G401 (cell line): ENCODE measurements around the gene NACAD. TPM values are rescaled to one million over a fixed set of nuclear protein-coding genes. Genes with fewer than 3 reads are reported as not detected.
"Not testable (repeated sequence)": the region's sequence is repeated elsewhere in the genome, so short reads cannot be mapped to it uniquely, and the experiment has no call there.

ENCODE experiments used
- DNase-seq: peaks from one replicate; pipeline ENCODE4 v3.0.0-alpha.2; 2015; ENCODE audit warnings: low spot score
- in situ Hi-C: cut with HindIII; loops from 2 replicates; pipeline ENCODE4 v1.10.0; 2016; ENCODE audit warnings: low sequenced_read_pairs, mixed read lengths
- total RNA-seq: library from RNA; depleted of rRNA; stranded (reverse); fragments of >200 nt; shearing (Covaris generic); gene quantifications from 2 replicates; pipeline ENCODE4 v1.2.3, GENCODE V29; 2014

NACAD gene
- total RNA-seq, 1 experiment from 2014 or later = not detected

DNA sequence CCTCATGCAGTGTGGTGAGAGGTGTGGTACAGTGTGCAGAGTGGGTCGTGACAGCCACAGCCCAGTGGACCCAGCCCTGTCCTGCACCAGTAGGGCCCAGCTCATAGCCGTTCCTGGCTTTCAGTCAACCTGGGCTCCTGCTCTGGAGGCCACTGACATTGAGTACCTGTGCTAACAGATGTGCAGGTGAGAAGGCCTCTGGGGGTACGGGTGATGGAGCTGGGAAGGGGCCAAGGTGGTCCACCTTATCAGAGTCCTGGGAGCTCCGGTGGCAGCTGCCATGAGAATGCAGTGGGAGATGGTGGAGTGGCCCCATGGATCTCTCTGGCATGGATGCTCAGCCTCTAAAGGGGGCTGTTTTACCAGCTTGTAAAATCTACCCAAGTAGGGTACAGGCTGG lies 28.8 kb upstream of the NACAD start:
- in situ Hi-C loops = no loop called here
- DNase-seq = no peak

DNA sequence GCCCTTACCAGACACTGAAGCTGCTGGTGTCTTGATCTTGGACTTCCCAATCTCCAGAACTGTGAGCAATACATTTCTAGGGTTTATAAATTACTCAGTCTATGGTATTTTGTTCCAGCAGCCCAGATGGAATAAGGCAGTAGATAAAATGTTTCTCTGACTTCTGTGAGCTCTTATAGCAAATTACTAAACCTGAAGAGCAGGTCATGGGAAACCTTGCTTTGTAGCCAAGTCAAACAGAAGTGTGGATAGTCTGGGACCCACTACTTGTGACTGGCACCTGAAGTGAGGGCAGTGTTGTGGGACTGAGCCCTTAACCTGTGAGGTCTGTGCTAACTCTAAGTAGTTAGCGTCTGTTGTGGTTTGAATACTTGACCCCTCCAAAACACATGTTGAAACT lies 27.3 kb upstream of the NACAD start:
- in situ Hi-C loops = no loop called here
- DNase-seq = no peak

DNA sequence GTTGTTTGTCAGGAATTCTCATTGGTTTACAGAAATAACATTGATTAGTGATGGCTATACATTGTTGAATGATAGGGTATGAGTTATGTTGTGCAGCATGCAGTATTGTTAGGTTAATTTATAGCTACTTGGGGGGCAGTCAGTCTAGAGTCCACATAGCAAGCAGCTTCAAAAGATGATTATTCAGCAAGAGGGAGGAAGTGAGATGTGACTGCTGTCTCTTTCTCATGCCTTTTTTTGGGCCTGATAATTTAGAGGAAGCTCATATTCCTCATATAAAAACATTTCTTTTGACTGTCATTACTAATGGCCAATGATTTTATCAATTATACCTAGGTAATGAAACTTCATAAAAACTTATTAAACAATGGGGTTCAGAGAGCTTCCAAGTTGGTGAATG lies 26.2 kb upstream of the NACAD start:
- in situ Hi-C loops = no loop called here
- no peak for DNase-seq

DNA sequence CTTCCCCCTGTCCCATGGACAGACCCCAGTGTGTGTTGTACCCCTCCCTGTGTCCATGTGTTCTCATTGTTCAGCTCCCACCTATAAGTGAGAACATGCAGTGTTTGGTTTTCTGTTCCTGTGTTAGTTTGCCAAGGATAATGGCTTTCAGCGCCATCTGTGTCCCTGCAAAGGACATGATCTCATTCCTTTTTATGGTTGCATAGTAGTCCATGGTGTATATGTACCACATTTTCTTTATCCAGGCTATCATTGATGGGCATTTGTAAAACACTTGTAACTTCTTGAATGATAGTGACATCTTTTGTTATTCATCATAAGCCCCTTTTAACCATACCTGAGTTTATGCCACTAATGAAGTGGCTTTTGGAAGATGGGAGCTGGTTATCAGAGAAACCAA lies 25.5 kb upstream of the NACAD start:
- not testable (repeated sequence) for DNase-seq

DNA sequence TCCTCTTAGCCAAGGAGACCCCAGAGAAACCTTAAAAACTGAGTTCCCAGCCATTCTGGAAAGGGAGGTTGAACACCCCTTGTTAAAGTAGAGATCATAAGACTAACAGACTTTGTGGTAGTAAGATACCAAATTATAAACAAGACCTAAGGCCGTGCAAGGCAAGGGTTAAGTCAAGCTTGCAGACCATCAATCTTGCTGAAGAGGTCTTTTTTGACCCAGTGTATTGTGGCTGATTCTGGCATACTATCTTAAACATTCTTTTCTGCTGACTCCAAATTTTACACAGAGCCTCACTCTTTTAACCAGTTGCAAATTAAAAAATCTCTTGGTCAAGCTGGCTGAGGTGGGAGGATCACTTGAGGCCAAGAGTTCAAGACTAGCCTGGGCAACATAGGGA lies 23.9 kb upstream of the NACAD start:
- no peak for DNase-seq
- in situ Hi-C loops = no loop called here

More for the DNA sequence above, 25.5 kb upstream of the NACAD start:
- in situ Hi-C loops = not testable (repeated sequence)

DNA sequence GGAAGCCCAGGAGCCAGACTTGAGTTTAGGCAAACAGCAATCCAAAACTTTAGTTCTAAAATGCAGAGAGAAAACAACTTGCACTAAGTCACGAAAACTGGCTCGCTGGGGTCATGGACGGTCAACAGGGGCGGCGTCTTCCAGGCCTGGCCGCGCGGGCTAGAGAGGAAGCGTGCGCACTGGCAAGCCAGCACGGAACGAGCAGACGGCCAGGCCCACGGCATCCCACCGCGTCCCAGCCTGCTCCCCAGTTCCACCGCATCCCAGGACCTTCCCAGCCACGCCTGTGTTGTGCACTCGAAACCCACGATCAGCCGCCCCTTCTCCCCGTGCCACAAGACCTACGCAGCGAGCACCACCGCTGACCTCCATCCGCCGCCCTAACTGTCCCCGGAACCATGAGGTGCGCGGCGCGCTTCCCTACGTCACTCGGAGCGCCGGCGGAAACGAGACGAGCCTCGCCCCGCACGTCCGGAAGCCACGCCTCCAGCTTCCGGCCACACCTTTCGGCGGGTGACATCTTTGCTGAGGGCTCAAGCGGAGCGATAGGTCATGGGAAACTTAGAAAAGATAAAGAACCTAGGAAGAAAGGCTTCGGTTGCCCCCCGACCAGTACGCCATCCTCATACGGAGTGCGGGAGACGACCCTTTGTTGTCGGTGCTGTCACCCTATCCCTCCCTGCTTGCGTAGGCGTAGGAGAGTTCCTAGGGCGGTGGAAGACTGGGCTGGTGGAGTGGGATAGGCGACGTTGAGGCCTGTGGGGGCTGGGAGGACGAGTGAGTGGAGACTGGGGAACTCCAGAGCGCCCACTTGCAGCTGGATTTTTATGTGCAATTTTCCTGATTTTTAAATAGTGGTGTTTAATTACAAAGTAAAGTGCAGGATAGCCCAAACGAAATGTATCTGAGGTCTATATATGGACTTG lies 22.8 kb upstream of the NACAD start, which contains the start of gene TBRG4:
Gene TBRG4, minus strand, starts transcription at position 400 of the 926 bp plus-strand sequence. CDS start 2,460 bp downstream, outside the sequence.
- in situ Hi-C loops = no loop called here
- DNase-seq = peak; percentile 93

DNA sequence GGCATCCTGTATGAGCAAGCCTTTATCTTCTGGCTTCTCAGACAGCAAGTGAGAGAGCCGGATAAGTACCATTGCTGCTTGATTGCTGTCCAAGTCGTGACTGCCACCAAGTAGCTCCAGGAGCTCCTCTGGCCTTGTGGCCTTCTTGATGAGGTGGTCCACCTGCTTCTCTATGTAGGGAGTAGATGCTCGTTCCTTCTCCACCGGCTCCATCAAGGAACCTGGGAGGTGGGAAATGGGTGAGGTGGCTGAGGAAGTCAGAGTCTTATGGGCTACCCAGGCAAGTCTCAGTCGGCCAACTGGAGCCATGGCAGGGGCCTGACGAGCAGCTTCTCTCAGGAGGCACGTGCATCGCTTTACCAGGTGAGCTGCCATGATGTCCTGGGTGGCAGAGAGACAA lies 20.1 kb upstream of the NACAD start:
- in situ Hi-C loops = no loop called here

DNA sequence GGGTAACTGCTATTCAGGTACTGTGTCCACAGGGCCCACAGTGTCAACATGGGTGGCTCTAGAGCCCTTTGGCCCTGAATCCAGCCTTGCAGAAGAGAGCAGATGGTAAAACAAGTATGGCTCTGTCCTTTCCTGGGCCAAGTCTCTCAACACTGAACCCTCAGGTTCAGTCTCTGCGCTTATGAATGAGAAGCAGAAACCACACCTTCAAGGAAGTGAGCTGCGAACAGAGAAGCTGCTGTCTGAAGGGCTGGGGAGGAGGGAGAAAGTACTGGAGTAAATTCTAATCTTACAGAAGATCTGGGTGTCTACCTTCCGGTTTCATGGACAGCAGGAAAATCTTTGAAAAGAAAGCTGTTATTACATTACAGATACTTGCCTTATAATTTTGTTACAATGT lies 18.6 kb upstream of the NACAD start:
- in situ Hi-C loops = no loop called here
- DNase-seq = no peak

More for the DNA sequence above, 20.1 kb upstream of the NACAD start:
- no peak for DNase-seq

DNA sequence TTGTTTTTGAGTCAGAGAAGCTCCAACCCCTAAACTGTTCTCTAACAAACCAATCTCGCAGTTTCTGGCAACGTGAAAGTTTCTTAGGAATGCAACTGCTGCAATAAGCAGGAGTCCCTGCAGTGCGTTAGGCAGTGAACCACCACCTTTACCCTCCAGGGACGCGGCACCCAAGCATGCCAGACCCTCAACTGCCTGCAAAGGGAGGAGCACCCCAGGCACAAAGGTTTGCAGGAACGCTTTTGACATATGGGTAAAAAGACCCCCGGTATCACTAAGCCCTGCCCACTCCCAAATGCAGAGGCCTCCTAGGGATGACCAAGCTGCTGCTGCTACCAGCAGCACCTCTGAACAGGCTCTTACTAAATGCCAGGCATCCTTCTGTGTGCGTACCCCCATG lies 18.1 kb upstream of the NACAD start:
- DNase-seq = no peak
- in situ Hi-C loops = no loop called here

DNA sequence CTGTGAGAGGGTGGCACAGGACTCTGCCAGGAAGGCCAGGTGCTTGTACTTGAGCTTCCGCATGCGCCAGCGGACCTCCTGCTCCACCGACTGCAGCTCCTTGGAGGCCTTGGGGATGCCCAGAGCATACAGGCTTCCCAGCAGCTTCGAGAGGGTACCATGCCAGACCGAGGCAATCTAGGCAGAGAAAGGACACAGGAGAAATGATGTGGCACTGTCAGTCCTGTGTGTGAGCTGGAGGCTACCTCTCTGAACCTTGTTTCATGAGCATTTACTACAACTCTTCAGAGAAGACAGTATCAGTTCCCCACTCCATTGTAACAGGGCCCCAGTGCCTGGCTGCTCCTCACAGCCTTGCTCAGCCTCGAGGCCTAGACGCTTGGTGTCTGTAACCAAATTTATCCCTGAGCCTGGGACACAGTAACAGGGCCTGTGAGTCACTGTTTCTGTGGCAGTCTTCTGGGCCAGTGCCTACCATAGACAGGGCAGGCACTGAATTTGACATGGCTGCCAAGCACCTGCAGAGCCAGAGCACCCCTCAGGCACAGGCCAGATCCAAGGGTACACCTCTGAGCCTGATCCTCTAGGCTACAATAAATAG lies 16.9 kb upstream of the NACAD start:
- in situ Hi-C loops = no loop called here
- no peak for DNase-seq

DNA sequence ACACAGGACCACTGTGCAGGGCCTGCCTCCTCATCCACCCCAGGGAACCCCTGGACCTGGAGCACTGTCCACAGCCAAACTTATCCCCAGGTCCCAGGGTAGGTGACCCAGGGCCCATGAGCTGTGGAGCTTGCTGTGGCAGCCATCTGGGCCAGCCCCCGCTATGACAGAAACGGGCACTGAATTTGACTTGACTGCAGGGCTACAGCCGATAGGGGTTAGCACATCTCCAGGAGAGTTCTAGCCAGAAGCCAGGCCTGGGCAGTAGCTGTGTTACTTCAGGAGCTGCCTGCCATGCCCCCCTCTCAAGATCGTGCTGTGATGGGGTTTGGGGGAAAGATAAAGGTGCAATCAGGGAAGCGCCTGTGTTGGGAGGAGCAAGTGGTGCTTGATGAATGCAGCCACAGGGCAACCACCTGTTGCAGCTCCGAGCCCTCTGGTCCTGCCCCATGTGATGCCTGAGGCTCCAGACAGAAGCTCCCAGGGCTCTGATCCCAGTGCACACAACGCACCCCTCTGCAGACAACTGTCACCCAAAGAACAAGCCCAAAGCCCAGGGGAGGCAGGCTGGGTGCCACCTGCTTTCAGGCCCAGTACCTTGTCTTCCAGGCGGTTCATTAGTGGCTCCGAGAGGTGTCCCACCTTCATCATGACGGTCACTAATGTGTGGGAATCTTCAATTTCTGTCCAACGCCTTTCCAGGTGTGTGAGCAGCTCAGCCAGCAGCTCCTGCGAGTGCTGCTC lies 16.2 kb upstream of the NACAD start:
- in situ Hi-C loops = no loop called here
- DNase-seq = no peak

DNA sequence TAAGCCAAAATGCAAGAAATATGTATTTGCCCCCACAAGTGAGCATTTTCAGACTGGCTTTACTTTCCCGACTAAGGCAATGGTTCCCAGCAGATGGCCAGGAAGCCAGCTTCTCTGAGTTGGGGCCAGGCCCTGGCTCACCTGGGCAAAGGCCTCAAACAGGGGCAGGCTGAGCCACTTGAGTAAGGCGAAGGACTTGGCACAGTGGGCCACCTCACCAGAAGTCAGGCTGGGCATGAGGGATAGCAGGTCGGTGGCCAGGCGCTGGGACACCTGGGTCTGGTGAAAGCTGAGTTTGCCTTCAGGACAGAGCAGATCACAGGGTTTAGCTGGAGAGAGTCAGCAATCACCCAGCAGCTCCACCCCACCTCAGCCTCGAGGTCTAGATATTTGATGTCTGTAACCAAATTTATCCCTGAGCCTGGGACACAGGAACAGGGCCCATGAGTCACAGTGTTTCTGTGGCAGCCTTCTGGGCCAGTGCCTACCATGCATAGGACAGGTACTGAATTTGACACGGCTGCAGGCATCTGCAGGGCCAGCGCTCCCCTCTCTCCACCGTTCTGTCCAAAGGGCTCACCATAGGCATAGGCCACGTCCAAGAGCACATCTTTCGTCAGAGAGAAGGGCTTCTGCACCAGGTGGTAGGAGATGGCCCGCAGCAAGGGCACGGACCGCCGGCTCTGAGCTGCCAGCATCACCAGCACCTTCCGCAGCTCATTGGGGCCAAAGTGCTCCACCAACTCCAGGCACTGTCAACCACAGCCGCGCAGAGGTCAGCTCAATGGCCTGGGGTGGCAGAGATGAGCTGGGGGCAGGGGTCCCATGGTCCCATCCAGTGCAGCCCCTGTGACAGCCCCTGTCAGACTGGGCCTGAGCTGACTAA lies 15.4 kb upstream of the NACAD start:
- DNase-seq = no peak
- in situ Hi-C loops = no loop called here

DNA sequence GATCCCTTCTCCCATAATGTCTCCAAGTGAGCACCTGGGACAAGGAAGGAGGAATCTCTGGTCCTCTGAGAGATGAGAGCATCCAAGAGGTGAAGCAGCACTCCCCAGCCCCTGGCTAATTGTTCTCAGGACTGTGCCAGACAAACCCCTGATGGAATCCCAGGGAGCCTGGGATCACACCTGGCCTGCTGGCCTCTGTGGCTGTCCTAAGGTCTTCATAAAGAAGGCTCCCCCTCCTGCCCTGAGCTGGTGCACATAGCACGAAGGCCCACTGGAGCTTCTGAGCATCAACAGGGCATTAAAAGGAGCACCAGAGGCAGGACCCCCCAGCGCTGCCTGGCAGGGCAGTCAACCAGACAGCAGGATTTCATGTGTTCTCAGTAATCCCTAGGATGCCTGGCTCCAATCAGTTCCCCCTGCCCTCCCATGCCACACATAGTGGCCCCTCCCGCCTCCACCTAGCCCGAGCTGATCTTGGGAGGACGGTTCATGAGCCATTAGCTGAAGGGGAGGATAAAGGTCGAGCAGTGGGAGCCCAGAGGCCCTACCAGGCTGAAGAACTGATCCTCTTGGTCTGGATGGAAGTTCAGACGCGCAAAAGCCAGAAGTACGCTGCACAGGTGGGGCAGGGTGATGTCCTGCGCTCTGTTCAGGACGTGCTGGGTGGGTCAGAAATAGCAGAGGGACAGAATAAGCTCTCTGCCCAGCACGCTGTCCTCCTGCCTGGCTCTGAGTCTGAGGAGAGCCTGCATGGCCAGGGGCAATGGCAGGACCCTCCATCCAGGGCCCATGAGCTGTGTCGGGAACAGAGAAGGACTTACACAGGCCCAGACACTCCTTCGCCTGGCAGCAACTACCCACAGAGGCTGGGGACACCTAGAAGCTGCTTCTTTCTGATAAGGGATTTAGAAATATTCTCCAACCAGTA lies 14.3 kb upstream of the NACAD start:
- in situ Hi-C loops = no loop called here
- no peak for DNase-seq

DNA sequence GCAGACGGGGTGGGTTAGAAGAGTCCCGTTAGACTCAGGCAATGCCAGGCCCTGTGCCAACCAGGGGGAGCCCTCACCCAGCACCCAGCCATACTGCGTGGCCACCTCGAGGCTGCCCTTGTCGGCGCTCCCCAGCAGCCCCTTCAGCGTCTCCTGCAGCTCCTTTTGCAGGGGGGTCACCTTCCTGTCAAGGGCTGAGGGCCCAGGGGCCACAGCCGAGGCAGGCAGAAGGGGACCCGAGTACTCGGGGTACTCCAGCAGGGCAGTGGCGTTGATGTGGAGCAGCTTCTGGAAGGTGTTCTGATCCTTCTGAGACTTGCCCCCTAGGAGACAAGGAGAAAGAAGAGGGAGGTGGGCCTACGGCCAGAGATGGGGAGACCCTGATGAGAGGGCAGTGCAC lies 13.0 kb upstream of the NACAD start:
- in situ Hi-C loops = no loop called here
- no peak for DNase-seq

DNA sequence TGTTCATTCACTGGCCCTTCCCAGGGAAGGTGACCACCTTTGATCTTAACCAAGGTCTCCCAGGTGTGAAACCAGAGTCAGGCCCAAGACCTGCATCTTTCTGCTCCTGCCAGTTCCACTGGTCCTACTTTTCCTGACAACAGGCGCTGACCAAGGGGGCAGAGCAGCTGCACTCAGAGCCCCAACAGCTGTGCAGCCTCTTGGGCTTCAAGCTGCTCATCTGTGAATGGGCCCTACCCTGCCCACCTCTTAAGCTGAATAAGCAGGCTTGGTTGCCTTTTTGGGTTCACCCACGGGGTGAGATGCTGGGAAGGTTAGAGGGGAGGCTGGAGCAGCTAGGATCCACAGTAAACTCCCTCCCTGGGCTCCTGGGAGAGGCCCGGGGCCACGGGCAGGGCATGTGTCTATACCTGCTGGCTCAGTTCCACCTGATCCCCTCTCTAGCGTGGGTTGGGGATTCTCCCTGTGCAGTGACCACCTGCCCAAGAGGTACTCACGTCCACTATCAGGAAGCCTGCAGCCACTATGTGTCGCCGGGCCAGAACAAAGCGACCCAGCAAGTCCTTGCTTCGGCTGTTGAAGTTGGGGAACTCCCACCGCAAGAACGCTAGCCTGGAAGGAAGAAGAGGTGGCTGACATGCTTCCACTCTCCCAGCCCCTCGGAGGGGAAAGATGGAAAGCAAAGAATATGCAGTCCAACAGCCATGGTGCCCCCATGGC lies 12.2 kb upstream of the NACAD start:
- in situ Hi-C loops = no loop called here
- DNase-seq = no peak

DNA sequence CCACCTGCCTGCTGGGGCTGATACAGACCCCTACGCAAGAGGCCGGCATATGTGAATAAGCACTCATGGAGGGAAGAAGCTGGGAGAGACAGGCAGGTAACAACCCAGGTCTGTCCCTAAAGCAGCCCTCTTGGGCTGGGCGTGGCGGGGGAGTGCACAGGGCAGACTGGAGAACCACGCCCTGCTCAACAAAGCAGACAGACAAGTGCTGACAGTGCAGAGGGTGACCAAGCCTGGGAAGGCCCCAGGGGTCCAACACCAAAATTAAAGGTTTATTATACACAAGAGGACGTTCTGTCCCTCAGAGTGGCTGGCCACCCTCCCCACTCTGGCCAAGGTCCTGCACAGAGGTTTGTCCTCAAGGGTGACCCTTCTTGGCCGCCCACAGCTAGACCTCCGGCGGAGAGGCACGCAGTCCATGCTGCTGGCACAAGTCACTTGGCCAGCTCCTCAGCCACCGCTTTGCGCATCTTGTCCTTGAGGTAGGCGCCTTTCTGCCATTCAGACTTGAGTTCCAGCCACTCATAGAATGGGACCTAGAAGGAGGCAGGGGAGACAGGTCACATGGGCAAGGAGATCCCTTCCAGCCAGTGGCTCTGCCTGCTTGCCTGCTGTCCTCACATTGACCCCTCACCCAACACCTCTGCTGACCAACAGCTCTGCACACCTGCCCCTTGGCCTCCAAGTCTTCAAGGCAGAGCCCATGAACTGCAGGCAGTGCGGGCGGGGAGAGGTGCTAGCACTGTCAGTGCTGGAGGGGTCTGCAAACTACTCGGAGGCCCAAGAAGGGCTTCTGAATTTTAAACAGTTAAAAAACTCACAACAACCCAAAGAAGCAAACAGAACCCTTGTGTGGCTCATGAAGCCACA lies 11.4 kb upstream of the NACAD start:
- DNase-seq = no peak
- in situ Hi-C loops = no loop called here
